ENCODE measurements around the gene NECAB2.

Gene NECAB2

DNA sequence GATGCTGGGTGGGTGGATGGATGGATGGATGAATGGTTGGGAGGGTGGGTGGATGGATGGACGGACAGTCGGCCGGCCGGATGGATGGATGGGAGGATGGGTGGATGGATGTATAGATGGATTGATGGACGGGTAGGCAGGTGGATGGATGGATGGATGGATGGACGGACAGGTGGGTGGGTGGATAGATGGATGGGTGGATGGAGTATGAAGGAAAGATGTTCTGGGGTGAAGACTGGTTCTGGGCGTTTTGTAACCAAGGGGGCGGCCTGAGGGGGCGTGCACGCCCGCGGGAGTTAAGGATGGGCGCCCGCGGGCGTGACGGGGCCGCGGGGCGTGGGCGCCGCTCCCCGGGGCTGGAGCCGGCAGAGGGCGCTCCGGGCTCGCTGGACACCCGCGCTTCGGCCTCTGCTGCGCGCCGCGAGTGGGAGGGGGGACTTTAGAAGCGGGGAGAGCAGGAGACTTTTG lies at the start of gene NECAB2:
TSS of gene NECAB2 (plus strand) at position 407 of the 468 bp plus-strand sequence. CDS start 405 bp downstream, outside the sequence.
- TF ChIP-seq, protein P1, sequence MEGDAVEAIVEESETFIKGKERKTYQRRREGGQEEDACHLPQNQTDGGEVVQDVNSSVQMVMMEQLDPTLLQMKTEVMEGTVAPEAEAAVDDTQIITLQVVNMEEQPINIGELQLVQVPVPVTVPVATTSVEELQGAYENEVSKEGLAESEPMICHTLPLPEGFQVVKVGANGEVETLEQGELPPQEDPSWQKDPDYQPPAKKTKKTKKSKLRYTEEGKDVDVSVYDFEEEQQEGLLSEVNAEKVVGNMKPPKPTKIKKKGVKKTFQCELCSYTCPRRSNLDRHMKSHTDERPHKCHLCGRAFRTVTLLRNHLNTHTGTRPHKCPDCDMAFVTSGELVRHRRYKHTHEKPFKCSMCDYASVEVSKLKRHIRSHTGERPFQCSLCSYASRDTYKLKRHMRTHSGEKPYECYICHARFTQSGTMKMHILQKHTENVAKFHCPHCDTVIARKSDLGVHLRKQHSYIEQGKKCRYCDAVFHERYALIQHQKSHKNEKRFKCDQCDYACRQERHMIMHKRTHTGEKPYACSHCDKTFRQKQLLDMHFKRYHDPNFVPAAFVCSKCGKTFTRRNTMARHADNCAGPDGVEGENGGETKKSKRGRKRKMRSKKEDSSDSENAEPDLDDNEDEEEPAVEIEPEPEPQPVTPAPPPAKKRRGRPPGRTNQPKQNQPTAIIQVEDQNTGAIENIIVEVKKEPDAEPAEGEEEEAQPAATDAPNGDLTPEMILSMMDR (IDR thresholded peaks at IDR 0.05; ENCODE audit: borderline replicate concordance, insufficient read depth, low read depth, low read length) = peak; percentile 76
- no peak within 1 kb of the TSS for H3K4me3 ChIP-seq (ENCODE audit: low read depth, low read length)

DNA sequence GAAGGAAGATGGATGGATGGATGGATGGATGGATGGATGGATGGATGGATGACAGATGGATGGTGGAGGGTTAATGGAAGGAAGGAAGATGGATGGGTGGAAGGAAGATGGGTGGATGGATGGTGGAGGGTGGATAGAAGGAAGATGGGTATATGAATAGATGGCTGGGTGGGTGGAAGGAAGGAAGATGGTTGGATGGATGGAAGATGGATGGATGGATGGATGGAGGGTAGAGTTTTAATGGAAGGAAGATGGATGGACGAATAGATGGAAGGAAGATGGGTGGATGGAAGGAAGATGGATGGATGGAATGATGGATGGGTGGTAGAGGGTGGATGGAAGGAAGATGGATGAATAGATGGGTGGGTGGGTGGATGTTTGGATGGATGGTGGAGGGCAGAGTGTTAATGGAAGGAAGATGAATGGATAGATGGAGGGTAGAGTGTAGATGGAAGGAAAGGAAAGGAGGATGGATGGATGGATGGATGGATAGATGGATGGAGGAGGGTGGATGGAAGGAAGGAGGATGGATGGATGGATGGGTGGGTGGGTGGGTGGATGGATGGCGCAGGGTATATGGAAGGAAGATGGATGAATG lies 47.1 kb upstream of the NECAB2 start:
- TF ChIP-seq, protein P1 (IDR thresholded peaks at IDR 0.05; ENCODE audit: borderline replicate concordance, insufficient read depth, low read depth, low read length) = no peak
- H3K4me3 ChIP-seq (ENCODE audit: low read depth, low read length) = no peak overlapping the region

DNA sequence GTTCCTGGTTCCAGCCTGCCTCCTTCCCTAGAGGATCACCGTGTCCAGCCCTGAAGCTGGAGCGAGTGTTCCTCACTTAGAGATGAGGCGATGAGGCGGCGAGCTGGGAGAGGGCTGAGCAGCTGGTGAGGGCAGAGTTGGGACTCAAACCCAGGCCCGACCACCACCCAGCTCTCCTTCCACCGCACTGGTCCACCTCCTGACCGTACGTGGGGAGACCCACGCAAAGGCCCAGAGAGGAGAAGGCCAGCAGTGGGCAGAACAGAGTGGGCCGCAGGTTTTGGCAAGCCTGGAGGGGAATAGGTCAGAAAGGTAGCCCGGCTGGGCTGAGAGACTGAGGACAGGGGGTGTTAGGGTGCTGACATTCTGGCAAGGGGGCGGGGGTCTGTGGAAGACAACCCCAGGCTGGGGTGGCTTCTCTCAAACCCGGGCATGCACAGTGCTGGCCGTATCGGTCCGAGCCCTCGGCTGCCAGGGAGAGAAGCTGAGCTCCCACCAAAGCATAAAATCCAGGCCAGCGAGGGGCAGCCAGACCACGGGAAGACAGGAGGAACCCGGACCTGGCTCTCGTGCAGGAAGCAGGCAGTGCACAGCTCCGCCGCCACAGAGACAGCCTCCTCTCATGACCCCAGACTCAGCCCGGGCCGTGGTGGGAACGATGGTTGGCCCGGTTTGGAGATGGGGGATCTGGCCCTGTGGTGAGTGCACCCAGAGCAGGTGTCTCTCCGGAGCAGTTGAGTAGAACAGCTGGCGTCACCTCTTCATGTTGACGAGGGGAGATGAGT lies 44.3 kb upstream of the NECAB2 start:
- H3K4me3 ChIP-seq (ENCODE audit: low read depth, low read length) = no peak overlapping the region
- TF ChIP-seq, protein P1 (IDR thresholded peaks at IDR 0.05; ENCODE audit: borderline replicate concordance, insufficient read depth, low read depth, low read length) = no peak

DNA sequence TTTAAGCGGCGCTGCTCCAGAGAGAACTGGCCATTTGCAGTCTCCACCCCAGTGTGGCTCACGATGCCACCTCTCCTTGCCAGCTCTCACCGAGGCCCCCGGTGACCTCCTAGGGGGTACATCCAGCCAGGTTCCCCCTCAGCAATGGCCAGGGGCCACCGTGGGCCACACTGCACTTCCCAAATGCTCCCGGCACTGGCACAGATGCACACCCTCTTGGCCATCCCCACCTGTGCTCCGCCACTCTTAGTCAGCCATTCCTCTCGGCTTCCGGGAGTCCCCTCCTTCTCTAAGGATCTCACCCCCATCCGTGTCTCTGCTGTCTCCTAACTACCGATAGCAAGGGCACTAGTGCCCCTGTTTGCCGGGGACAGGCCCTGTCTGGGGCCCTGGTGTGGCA lies 43.4 kb upstream of the NECAB2 start:
- TF ChIP-seq, protein P1 (IDR thresholded peaks at IDR 0.05; ENCODE audit: borderline replicate concordance, insufficient read depth, low read depth, low read length) = no peak
- no peak overlapping the region for H3K4me3 ChIP-seq (ENCODE audit: low read depth, low read length)

DNA sequence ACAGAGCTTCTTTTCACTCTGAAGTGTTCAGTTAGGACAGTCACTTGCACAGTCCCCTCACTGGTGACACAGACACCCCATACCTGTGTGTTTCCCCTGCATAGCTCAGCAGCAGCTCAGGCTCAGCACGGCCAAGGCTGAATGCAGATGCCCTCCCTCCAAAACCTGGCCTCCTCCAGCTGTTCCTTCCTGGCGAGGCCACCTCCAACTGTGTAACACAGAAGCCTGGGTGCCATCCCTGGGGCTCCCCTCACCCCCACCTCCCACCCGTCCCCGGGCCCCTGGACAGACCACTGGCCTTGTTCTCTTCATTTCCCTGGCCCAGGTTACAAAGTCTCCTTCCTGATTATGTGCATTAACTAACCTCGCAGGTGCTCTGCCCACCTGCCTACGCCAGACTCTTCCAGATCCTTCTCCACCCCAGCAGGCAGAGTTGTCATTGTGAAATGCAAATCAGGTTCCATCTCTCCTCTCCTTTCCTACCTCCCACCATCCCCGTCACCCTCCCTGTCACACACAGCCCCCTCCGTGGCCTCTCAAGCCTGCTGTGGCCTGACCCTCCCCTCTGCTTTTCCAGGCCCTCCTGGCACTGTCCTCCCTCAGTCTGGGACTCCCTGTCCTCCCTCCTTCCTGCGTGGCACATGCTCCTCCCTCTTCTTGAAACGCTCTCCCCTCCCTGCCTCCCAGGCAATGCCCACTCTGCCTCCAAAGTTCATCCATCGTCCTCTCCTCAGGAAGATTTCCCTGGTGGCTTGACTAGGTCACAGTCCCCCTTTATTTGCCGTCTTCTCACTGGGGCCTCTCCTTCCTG lies 42.7 kb upstream of the NECAB2 start:
- H3K4me3 ChIP-seq (ENCODE audit: low read depth, low read length) = no peak overlapping the region
- TF ChIP-seq, protein P1 (IDR thresholded peaks at IDR 0.05; ENCODE audit: borderline replicate concordance, insufficient read depth, low read depth, low read length) = no peak

DNA sequence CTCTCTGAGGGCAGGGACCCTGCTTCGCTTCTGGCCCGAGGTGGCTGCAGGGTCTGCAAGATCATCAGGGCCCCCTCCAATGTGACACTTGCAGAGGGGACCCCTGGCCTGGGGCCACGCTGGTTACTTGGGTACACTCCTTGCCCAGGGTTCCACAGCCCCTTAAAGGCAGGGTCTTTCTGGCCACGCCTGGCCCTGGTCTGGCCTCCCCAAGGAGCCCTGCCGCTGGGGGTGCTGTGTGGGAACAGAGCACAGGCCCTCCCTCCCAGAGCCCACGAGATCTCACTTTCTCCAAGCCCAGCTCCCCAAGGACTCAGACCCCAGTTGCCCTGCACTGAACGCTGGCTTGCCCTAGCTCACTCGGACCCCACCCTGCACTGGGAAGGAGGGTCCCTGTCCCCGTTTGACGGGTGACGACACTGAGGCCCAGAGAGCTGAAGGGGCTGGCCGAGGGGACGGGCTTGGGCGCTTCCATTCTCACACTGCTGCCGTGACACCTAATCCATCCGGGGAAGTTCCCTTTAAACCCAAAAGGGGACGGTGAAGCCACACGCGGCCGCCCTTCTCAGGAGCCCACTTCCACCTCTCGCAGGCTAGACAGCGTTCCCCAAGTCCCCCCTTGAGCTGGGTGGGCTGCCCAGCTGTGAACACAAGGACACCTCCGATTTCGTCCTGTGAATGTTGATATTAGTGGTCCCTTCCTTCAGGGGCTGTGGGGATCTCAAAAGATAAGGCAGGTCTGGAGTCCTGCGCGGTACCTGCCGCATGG lies 41.9 kb upstream of the NECAB2 start:
- no peak overlapping the region for H3K4me3 ChIP-seq (ENCODE audit: low read depth, low read length)
- TF ChIP-seq, protein P1 (IDR thresholded peaks at IDR 0.05; ENCODE audit: borderline replicate concordance, insufficient read depth, low read depth, low read length) = no peak
